Liver (tissue), 9 donors: ENCODE measurements around the gene CHMP3. TPM values are rescaled to one million over a fixed set of nuclear protein-coding genes. Genes with fewer than 3 reads are reported as not detected.

ENCODE experiments used
- DNase-seq: peaks from one replicate; pipeline ENCODE4 v3.0.0-alpha.2; 2017; ENCODE audit warnings: low spot score
- H3K27ac ChIP-seq, 2 donors: one replicate each; pipeline ENCODE4 v1.7.0; 2013; ENCODE audit warnings: inconsistent platforms in 2 of 2, low read length in 2 of 2, control low read depth in 1 of 2, low read depth in 1 of 2, mild to moderate bottlenecking in 1 of 2
- H3K27me3 ChIP-seq, 4 donors: one replicate each; pipeline versions ENCODE4 v1.6.1 to v1.7.0; 2013; ENCODE audit warnings: low read length in 3 of 4, inconsistent platforms in 1 of 4, mild to moderate bottlenecking in 1 of 4, moderate library complexity in 1 of 4; ENCODE audit not compliant: control insufficient read depth in 4 of 4, insufficient read depth in 4 of 4
- H3K36me3 ChIP-seq, 4 donors: one replicate each; pipeline versions ENCODE4 v1.6.1 to v1.7.0; 2013; ENCODE audit warnings: low read length in 3 of 4, mild to moderate bottlenecking in 3 of 4, low read depth in 1 of 4, moderate library complexity in 1 of 4; ENCODE audit not compliant: control insufficient read depth in 4 of 4, insufficient read depth in 3 of 4
- H3K4me1 ChIP-seq, 4 donors: one replicate each; pipeline versions ENCODE4 v1.6.1 to v1.7.0; 2013; ENCODE audit warnings: low read length in 3 of 4, mild to moderate bottlenecking in 3 of 4, moderate library complexity in 1 of 4; ENCODE audit not compliant: control insufficient read depth in 4 of 4, insufficient read depth in 4 of 4
- H3K4me3 ChIP-seq, 3 donors: one replicate each; pipeline versions ENCODE4 v1.6.1 to v1.7.0; 2013; ENCODE audit warnings: low read length in 3 of 3, control low read depth in 1 of 3, low read depth in 1 of 3, mild to moderate bottlenecking in 1 of 3
- H3K9ac ChIP-seq, 2 donors: one replicate each; pipeline ENCODE4 v1.7.0; 2013; ENCODE audit warnings: low read length in 2 of 2, mild to moderate bottlenecking in 2 of 2, moderate library complexity in 2 of 2, control low read depth in 1 of 2, low read depth in 1 of 2
- H3K9me3 ChIP-seq, 4 donors: one replicate each; pipeline versions ENCODE4 v1.6.1 to v1.7.0; 2013; ENCODE audit warnings: low read length in 3 of 4; ENCODE audit not compliant: control insufficient read depth in 4 of 4
- ATF3 ChIP-seq: IDR thresholded peaks from 2 replicates; pipeline ENCODE4 v1.6.1; 2016; ENCODE audit warnings: antibody characterized with exemption
- CTCF ChIP-seq: fragments of 150-350 bp; IDR thresholded peaks from 2 replicates; pipeline ENCODE4 v1.5.1; 2017; ENCODE audit warnings: improper control_type of control experiment, low read depth, low read length; ENCODE audit not compliant: missing input control
- EGR1 ChIP-seq, 2 donors: IDR thresholded peaks; 2 replicates each; pipeline ENCODE4 v1.6.1; 2016 to 2018; ENCODE audit warnings: antibody characterized with exemption in 2 of 2, low read depth in 2 of 2
- FOXA1 ChIP-seq: IDR thresholded peaks from 2 replicates; pipeline ENCODE4 v1.6.1; 2016; ENCODE audit warnings: antibody characterized with exemption
- FOXA2 ChIP-seq: IDR thresholded peaks from 2 replicates; pipeline ENCODE4 v1.6.1; 2016; ENCODE audit warnings: antibody characterized with exemption
- HNF4A ChIP-seq, 2 donors: conservative IDR thresholded peaks; 2 replicates each; pipeline ENCODE4 v1.6.1; 2016; ENCODE audit warnings: antibody characterized with exemption in 2 of 2, mild to moderate bottlenecking in 2 of 2
- HNF4G ChIP-seq: IDR thresholded peaks from 2 replicates; pipeline ENCODE4 v1.6.1; 2016; ENCODE audit warnings: antibody characterized with exemption
- JUND ChIP-seq, 2 donors: IDR thresholded peaks; 2 replicates each; pipeline ENCODE4 v1.6.1; 2016; ENCODE audit warnings: antibody characterized with exemption in 2 of 2
- NR2F2 ChIP-seq: IDR thresholded peaks from 2 replicates; pipeline ENCODE4 v1.6.1; 2016; ENCODE audit warnings: antibody characterized with exemption
- RAD21 ChIP-seq, 2 donors: IDR thresholded peaks; 2 replicates each; pipeline ENCODE4 v1.6.1; 2016; ENCODE audit warnings: antibody characterized with exemption in 2 of 2, mild to moderate bottlenecking in 2 of 2
- REST ChIP-seq: IDR thresholded peaks from 2 replicates; pipeline ENCODE4 v1.6.1; 2016; ENCODE audit warnings: antibody characterized with exemption, mild to moderate bottlenecking
- RXRA ChIP-seq, 2 donors: IDR thresholded peaks; 2 replicates each; pipeline ENCODE4 v1.6.1; 2017 to 2018; ENCODE audit warnings: antibody characterized with exemption in 2 of 2, mild to moderate bottlenecking in 1 of 2
- SP1 ChIP-seq: IDR thresholded peaks from 2 replicates; pipeline ENCODE4 v1.6.1; 2018; ENCODE audit warnings: antibody characterized with exemption, mild to moderate bottlenecking
- TAF1 ChIP-seq: conservative IDR thresholded peaks from 2 replicates; pipeline ENCODE4 v1.6.1; 2016; ENCODE audit warnings: antibody characterized with exemption, mild to moderate bottlenecking
- YY1 ChIP-seq: IDR thresholded peaks from 2 replicates; pipeline ENCODE4 v1.6.1; 2016; ENCODE audit warnings: antibody characterized with exemption, mild to moderate bottlenecking
- ZBTB33 ChIP-seq: IDR thresholded peaks from 2 replicates; pipeline ENCODE4 v1.6.1; 2016; ENCODE audit warnings: antibody characterized with exemption
- WGBS: extraction: QIAGEN DNeasy Blood & Tissue Kit; methylation state at CpG from one replicate; pipeline ENCODE4 v1.1.7; 2013; 5-methylcytosine and 5-hydroxymethylcytosine counted together
- polyA plus RNA-seq, 2 donors: library from polyadenylated mRNA; stranded (reverse) in 1 of 2; unstranded in 1 of 2; fragments of 200-250 nt in 1 of 2; fragments of >200 nt in 1 of 2; fragmentation: Nextera tagmentation in 1 of 2; extraction: Ambion mirVana in 1 of 2; gene quantifications; one replicate each; pipeline versions ENCODE4 v1.2.1 to v1.2.3, GENCODE V29; 2013 to 2015
- total RNA-seq, 2 donors: library from RNA; depleted of rRNA; stranded (reverse); fragments of >200 nt; gene quantifications; one replicate each; pipeline ENCODE4 v1.2.3, GENCODE V29; 2014
- donor health status: healthy.
- donor health status: healthy.
- donor health status: healthy.
- donor health status: healthy.
- donor health status: healthy.

The CHMP3 gene
- total and polyA plus RNA-seq, 4 donors: 20.6 to 25.1 (median 24.0) TPM

- no peak overlapping the region for H3K9ac ChIP-seq
- DNase-seq: no peak
- peaks cover 3 to 11% (median 7%) of the 10 kb centered on the region in 4 donors for H3K4me1 ChIP-seq
- peaks cover 18 to 44% (median 41%) of the 10 kb centered on the region in 4 donors for H3K36me3 ChIP-seq
- no peaks in the 10 kb centered on the region for H3K9me3 ChIP-seq
- no peak overlapping the region for H3K4me3 ChIP-seq
- no peaks in the 10 kb centered on the region for H3K27me3 ChIP-seq
- TF ChIP-seq JUND (IDR thresholded peaks at IDR 0.05) (no peak), NR2F2 (no peak), RXRA (IDR thresholded peaks at IDR 0.05) (no peak), SP1 (no peak)
- no peak overlapping the region for H3K27ac ChIP-seq
Observed at GRCh38 chr2:86476092-86476491, 87.2 kb downstream of the CHMP3 start.

GRCh38 chr2:86471637-86472036 is 91.6 kb downstream of the CHMP3 start:
- TF ChIP-seq ZBTB33: no peak
- TF ChIP-seq HNF4A (conservative IDR thresholded peaks at IDR 0.05): no peak
- no peak for TF ChIP-seq EGR1 (IDR thresholded peaks at IDR 0.05; ENCODE audit: low read depth in 2 of 2)
- no peak for TF ChIP-seq RXRA (IDR thresholded peaks at IDR 0.05)
- TF ChIP-seq YY1: no peak
- TF ChIP-seq NR2F2: no peak
- TF ChIP-seq FOXA1: no peak
- no peak for TF ChIP-seq RAD21 (IDR thresholded peaks at IDR 0.05)
- TF ChIP-seq HNF4G: no peak
- TF ChIP-seq SP1: no peak
- TF ChIP-seq ATF3: no peak
- TF ChIP-seq FOXA2: no peak
- TF ChIP-seq JUND (IDR thresholded peaks at IDR 0.05): no peak
- no peak for TF ChIP-seq CTCF
- no peak for TF ChIP-seq TAF1
- no peak for TF ChIP-seq REST
- WGBS: 96% methylated on average over 6 of the region's 6 CpGs
- no peak for DNase-seq
- Histone ChIP-seq H3K27ac (no peak overlapping the region), H3K9me3 (no peaks in the 10 kb centered on the region), H3K4me1 (peaks cover under 1 to 5% (median 4%) of the 10 kb centered on the region in 4 donors), H3K9ac (no peak overlapping the region), H3K27me3 (no peaks in the 10 kb centered on the region), H3K4me3 (no peak overlapping the region), H3K36me3 (peaks cover 16 to 38% (median 37%) of the 10 kb centered on the region in 4 donors)
